A549 (cell line): Measurements from ENCODE around the gene GGT7. TPM values are rescaled to one million over a fixed set of nuclear protein-coding genes. Genes with fewer than 3 reads are reported as not detected.

Source experiments
- ATAC-seq, 2 experiments: fragments of 200-7000 bp in 1 of 2; fragments of >200 bp in 1 of 2; cut with Nextera tagmentation in 1 of 2; cut with Tn5 transposase in 1 of 2; 3 replicates each; pipeline versions ENCODE4 v1.8.0 to v1.9.1; 2018 to 2020; ENCODE audit warnings: mild to moderate bottlenecking in 1 of 2, moderate library complexity in 1 of 2
- CTCF ChIA-PET: fragments of 300-600 bp; sonication (Branson Sonifier 250); formaldehyde crosslinking; extraction: SDS; loops from one replicate; lab custom pipeline; 2021; ENCODE audit warnings: antibody characterized with exemption, inconsistent platforms; lab: Yijun Ruan, JAX
- POLR2A ChIA-PET: fragments of 350-600 bp; formaldehyde crosslinking; extraction: SDS; loops from one replicate; lab custom pipeline; 2021; ENCODE audit warnings: antibody characterized with exemption, inconsistent platforms; lab: Yijun Ruan, JAX
- DNase-seq, 2 experiments: peaks; one replicate each; pipeline versions ENCODE4 v3.0.0 to v3.0.0-alpha.2; 2011 to 2016; ENCODE audit warnings: low read depth in 1 of 2, low spot score in 1 of 2
- FAIRE-seq: peaks from 2 replicates; lab custom pipeline; 2011; peaks lifted over from hg19 to GRCh38; lab: Jason Lieb, UNC
- H3K27ac ChIP-seq, 2 experiments: fragments of >200 bp; sonication (Bioruptor Twin); formaldehyde crosslinking; 3 replicates each; pipeline ENCODE4 v1.5.1; 2016 to 2017
- H3K4me1 ChIP-seq: fragments of >200 bp; sonication (Bioruptor Twin); formaldehyde crosslinking; 3 replicates; pipeline ENCODE4 v1.6.1; 2016
- H3K4me2 ChIP-seq: fragments of >200 bp; sonication (Bioruptor Twin); formaldehyde crosslinking; 3 replicates; pipeline ENCODE4 v1.6.1; 2016
- H3K4me3 ChIP-seq: fragments of >200 bp; sonication (Bioruptor Twin); formaldehyde crosslinking; 3 replicates; pipeline ENCODE4 v1.5.1; 2016
- H3K9me3 ChIP-seq: fragments of >200 bp; sonication (Bioruptor Twin); formaldehyde crosslinking; 3 replicates; pipeline ENCODE4 v1.6.1; 2016
- ATOH8 ChIP-seq: fragments of 250-450 bp; sonication (Bioruptor Pico); IDR thresholded peaks from 2 replicates; pipeline ENCODE4 v1.5.0; 2020; ENCODE audit warnings: low read depth, mild to moderate bottlenecking, moderate library complexity
- BCL3 ChIP-seq: fragments of >200 bp; sonication (Bioruptor Twin); formaldehyde crosslinking; IDR thresholded peaks from 3 replicates; pipeline ENCODE4 v1.6.1; 2016
- EP300 ChIP-seq, 2 experiments: fragments of >200 bp; sonication (Bioruptor Twin); formaldehyde crosslinking; IDR thresholded peaks; 2 replicates in 1 of 2; 3 replicates in 1 of 2; pipeline ENCODE4 v1.6.1; 2016 to 2017
- ESRRA ChIP-seq: fragments of 150-350 bp; IDR thresholded peaks from 2 replicates; pipeline ENCODE4 v1.6.1; 2014; ENCODE audit warnings: mild to moderate bottlenecking, low read length, borderline replicate concordance
- FOSL2 ChIP-seq, 2 experiments: fragments of 450-650 bp in 1 of 2; fragments of >200 bp in 1 of 2; sonication (Bioruptor Twin) in 1 of 2; formaldehyde crosslinking; IDR thresholded peaks; 2 replicates each; pipeline versions ENCODE4 v1.5.0 to v1.6.1; 2016 to 2020; ENCODE audit warnings: mild to moderate bottlenecking in 1 of 2, moderate library complexity in 1 of 2
- FOXS1 ChIP-seq: fragments of 250-450 bp; sonication (Bioruptor Pico); IDR thresholded peaks from 2 replicates; pipeline ENCODE4 v1.5.0; 2020; ENCODE audit warnings: mild to moderate bottlenecking, moderate library complexity
- JUN ChIP-seq, 2 experiments: fragments of >200 bp; sonication (Bioruptor Twin); formaldehyde crosslinking; IDR thresholded peaks; 2 replicates in 1 of 2; 3 replicates in 1 of 2; pipeline ENCODE4 v1.6.1; 2016 to 2017
- JUNB ChIP-seq: fragments of >200 bp; sonication (Bioruptor Twin); formaldehyde crosslinking; IDR thresholded peaks from 2 replicates; pipeline ENCODE4 v1.6.1; 2016
- MAFK ChIP-seq: fragments of 450-650 bp; IDR thresholded peaks from 2 replicates; pipeline ENCODE4 v1.6.1; 2014; ENCODE audit not compliant: partially characterized antibody
- NFE2L2 ChIP-seq: fragments of 150-350 bp; conservative IDR thresholded peaks from 2 replicates; pipeline ENCODE4 v1.6.1; 2014; ENCODE audit warnings: low read length
- RCOR1 ChIP-seq: fragments of 150-350 bp; IDR thresholded peaks from 2 replicates; pipeline ENCODE4 v1.6.1; 2014; ENCODE audit warnings: antibody characterized with exemption, low read length, low read depth
- RNF2 ChIP-seq: fragments of 200-600 bp; sonication (generic); IDR thresholded peaks from 2 replicates; pipeline ENCODE4 v1.6.1; 2016; ENCODE audit warnings: low read depth, mild to moderate bottlenecking, antibody characterized with exemption, moderate library complexity, borderline replicate concordance
- SREBF2 ChIP-seq: fragments of 450-650 bp; IDR thresholded peaks from 2 replicates; pipeline ENCODE4 v1.6.1; 2014; ENCODE audit warnings: mild to moderate bottlenecking, moderate library complexity
- ZNF302 ChIP-seq: fragments of 250-450 bp; sonication (Bioruptor Pico); IDR thresholded peaks from 2 replicates; pipeline ENCODE4 v1.9.0; 2021; ENCODE audit warnings: inconsistent platforms, mild to moderate bottlenecking, moderate library complexity
- ZSCAN20 ChIP-seq: fragments of 250-450 bp; sonication (Bioruptor Pico); IDR thresholded peaks from 2 replicates; pipeline ENCODE4 v1.8.0; 2022; ENCODE audit warnings: mild to moderate bottlenecking, moderate library complexity
- WGBS: methylation state at CpG from one replicate; pipeline ENCODE4 v1.1.6; 2017; ENCODE audit errors: missing lambda C conversion rate; 5-methylcytosine and 5-hydroxymethylcytosine counted together
- polyA plus RNA-seq, 4 experiments: library from polyadenylated mRNA; depleted of rRNA in 3 of 4; stranded (reverse); fragments of >200 nt; fragmentation: RNase III in 1 of 4; extraction: RNeasy Plus Mini Kit Qiagen cat#74134 plus additional on column Dnase treatment in 1 of 4; gene quantifications; 2 replicates in 3 of 4; 3 replicates in 1 of 4; pipeline ENCODE4 v1.2.3, GENCODE V29; 2011 to 2017
- TF ChIP-seq, protein P1 (sequence below): fragments of 250-450 bp; sonication (Bioruptor Pico); IDR thresholded peaks from 2 replicates; pipeline ENCODE4 v1.5.0; 2021; ENCODE audit warnings: mild to moderate bottlenecking, moderate library complexity, borderline replicate concordance

The GGT7 gene
- polyA plus RNA-seq, 2 of the 4 experiments (the other 2 are of a cell fraction): 3.5 to 9.1 TPM

GRCh38 chr20:34892671-34893070 is 20.0 kb upstream of the GGT7 start:
- TF ChIP-seq NFE2L2: no peak
- 90% methylated on average over 2 of the region's 2 CpGs for WGBS
- Histone ChIP-seq H3K4me1 (peaks cover 11% of the 10 kb centered on the region; the same call in 2 of the 3 replicates), H3K4me3 (no peak overlapping the region), H3K4me2 (no peak overlapping the region), H3K27ac (no peak overlapping the region), H3K9me3 (no peaks in the 10 kb centered on the region)
- DNase-seq (no peak), ATAC-seq (no peak), FAIRE-seq (no peak)
- ChIA-PET CTCF (interaction anchor here (0.5 to 2.5 kb wide), 5 partner anchors 8 to 309 kb away, joined by 3 to 9 read pairs (median 3); partner anchors contain the start of genes GSS and MYH7B), POLR2A (no interaction called here)

DNA sequence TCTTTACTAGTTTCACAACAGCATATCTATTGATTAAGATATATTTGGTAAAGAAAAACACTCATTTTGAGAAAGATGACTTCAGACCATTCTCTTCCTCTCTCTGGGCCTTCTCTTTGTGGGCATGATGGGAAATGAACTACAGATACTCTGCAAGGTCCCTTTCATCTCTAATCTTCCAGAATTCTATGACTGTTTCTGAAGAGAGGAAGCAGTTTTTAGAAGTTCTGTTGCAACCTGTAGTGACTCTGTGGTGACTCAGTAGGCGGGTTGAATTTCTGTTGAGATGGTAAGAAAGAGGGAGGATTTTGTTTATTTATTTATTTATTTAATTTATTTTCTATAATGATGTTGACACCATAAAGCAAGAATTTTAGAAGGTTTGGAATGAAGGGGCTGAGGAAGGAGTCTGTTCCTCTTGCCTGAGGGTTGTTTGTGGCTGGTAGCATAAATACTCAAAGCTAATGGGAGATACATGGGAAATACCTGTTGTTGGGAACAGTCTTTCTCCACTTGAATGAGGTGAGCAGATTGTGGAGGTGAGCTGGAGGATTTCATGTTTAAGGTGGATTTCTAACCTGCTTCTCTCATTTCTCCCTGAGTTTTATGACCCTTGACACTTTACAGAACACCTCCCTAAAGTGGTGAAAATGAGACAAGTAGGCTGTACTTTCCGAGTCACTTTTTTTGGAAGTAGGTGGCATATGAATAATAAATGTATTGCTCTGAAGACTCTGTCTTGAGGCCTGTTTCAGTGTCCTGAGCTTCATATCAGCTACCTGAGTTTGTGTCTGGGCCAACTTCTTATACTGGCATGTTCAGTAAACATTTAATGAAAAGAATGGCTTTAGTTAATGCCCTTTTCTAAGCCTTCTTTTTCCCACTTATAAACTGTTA is 18.8 kb upstream of the GGT7 start:
- CTCF ChIA-PET: interaction anchor here (1.1 to 2.5 kb wide), 2 partner anchors 17 to 64 kb away, joined by 3 to 9 read pairs; partner anchors contain the start of genes GSS and MYH7B
- H3K9me3 ChIP-seq: no peaks in the 10 kb centered on the region
- TF ChIP-seq JUNB: 0 out of 2 replicates have a peak, but pooled peaks have one; percentile 34
- no peak for TF ChIP-seq ZSCAN20
- no peak for TF ChIP-seq SREBF2
- no peak for TF ChIP-seq RCOR1
- TF ChIP-seq, protein P1, sequence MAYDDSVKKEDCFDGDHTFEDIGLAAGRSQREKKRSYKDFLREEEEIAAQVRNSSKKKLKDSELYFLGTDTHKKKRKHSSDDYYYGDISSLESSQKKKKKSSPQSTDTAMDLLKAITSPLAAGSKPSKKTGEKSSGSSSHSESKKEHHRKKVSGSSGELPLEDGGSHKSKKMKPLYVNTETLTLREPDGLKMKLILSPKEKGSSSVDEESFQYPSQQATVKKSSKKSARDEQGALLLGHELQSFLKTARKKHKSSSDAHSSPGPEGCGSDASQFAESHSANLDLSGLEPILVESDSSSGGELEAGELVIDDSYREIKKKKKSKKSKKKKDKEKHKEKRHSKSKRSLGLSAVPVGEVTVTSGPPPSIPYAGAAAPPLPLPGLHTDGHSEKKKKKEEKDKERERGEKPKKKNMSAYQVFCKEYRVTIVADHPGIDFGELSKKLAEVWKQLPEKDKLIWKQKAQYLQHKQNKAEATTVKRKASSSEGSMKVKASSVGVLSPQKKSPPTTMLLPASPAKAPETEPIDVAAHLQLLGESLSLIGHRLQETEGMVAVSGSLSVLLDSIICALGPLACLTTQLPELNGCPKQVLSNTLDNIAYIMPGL (CRISPR knock-in tag): no peak
- TF ChIP-seq FOSL2 (IDR thresholded peaks at IDR 0.05): no peak
- 0 out of 2 replicates have a peak, but pooled peaks have one; percentile 14 for TF ChIP-seq FOSL2 (CRISPR knock-in tag; IDR thresholded peaks at IDR 0.05)
- H3K4me2 ChIP-seq: no peak overlapping the region; the same call in 2 of the 3 replicates
- ATAC-seq (no peak), FAIRE-seq (no peak), DNase-seq (no peak)
- WGBS: 73% methylated on average over 2 of the region's 2 CpGs
- no peak overlapping the region; a peak in 1 of 6 replicates for H3K27ac ChIP-seq
- H3K4me1 ChIP-seq: peaks cover 14% of the 10 kb centered on the region
- H3K4me3 ChIP-seq: no peak overlapping the region
- POLR2A ChIA-PET: interaction anchor here (0.5 to 1.0 kb wide), 3 partner anchors 11 to 43 kb away, joined by 3 to 6 read pairs (median 3); no protein-coding TSS in a partner anchor

DNA sequence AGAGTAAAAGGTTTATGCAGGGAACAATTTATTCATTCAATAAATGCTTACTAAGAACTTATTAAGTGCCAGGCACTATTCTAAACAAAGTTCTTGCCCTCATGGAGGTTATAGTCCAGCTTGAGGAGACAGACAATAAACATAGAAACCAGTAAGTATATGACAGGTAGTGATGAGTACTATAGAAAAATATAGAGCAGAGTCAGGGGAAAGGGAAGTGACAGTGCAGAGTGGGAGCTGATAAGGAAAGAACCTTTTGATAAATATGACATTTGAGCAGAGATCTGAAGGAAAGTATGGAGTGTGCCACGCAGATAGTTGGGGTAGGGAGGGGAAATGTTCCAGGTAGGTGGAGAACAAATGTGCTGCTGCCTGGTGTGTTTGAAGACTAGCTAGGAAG is 15.8 kb upstream of the GGT7 start:
- POLR2A ChIA-PET: interaction anchor here (0.6 kb wide), 1 partner anchor 22 kb away, joined by 3 read pairs; no protein-coding TSS in a partner anchor

DNA sequence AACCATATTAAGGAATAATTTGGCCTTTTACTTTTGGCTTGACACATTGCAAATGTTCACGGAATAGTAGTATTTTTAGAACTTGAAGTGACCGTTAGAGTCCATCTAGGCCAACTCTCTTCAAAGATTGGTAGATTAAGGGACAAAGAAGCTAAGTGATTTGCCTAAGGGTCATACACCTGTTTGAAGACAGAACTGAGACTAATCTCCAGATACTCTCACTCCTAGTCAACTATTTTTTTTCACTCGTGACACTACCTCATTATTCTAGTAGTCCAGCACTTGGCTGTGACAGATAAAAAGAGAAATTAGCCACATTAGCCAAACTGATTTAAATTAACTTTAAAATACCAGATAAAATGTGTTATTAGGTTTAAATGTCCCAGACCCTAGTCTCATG is 14.4 kb upstream of the GGT7 start:
- no peaks in the 10 kb centered on the region for H3K9me3 ChIP-seq
- no peak overlapping the region for H3K4me3 ChIP-seq
- TF ChIP-seq RNF2: no peak
- no peak for TF ChIP-seq RCOR1
- TF ChIP-seq ATOH8 (CRISPR knock-in tag): no peak
- no peak for TF ChIP-seq JUN (IDR thresholded peaks at IDR 0.05)
- no peak for TF ChIP-seq ZNF302 (CRISPR knock-in tag)
- TF ChIP-seq EP300 (IDR thresholded peaks at IDR 0.05): no peak
- no peak for TF ChIP-seq FOXS1
- TF ChIP-seq JUNB: no peak
- TF ChIP-seq ESRRA: no peak
- TF ChIP-seq, all 56 proteins: peak for 0
- ATAC-seq (no peak), DNase-seq (no peak), FAIRE-seq (no peak)
- Histone ChIP-seq H3K4me2 (no peak overlapping the region), H3K4me1 (peaks cover 18% of the 10 kb centered on the region), H3K27ac (no peak overlapping the region)
- 61% methylated on average over 3 of the region's 3 CpGs for WGBS
- ChIA-PET CTCF (interaction anchor here (1.1 to 1.5 kb wide), 2 partner anchors 13 to 143 kb away, joined by 3 to 5 read pairs; no protein-coding TSS in a partner anchor), POLR2A (no interaction called here)

More for the DNA sequence above, 15.8 kb upstream of the GGT7 start:
- ATAC-seq: no peak
- TF ChIP-seq BCL3 (no peak), MAFK (peak; percentile 16)
- DNase-seq: no peak
- WGBS: 93% methylated on average over 1 of the region's 1 CpG
- FAIRE-seq: no peak
- CTCF ChIA-PET: interaction anchor here (1.6 kb wide), 1 partner anchor 15 kb away, joined by 11 read pairs; the partner anchor contains the start of gene GGT7
- Histone ChIP-seq H3K27ac (no peak overlapping the region), H3K4me2 (no peak overlapping the region), H3K4me3 (no peak overlapping the region), H3K9me3 (no peaks in the 10 kb centered on the region), H3K4me1 (peaks cover 18% of the 10 kb centered on the region)
